HG03025 (cell line): ENCODE results near the gene NOG.

ENCODE experiments used
- ATAC-seq: cut with Tn5 transposase; IDR thresholded peaks from one replicate; pipeline ENCODE4 v1.9.1; 2021; ENCODE audit warnings: mild to moderate bottlenecking, moderate library complexity; ENCODE audit not compliant: unreplicated experiment, low FRiP score

The NOG gene

GRCh38 chr17:56596691-56597494, 3.4 kb downstream of the NOG start:
- no peak for ATAC-seq

- no peak for ATAC-seq
These were observed 4.0 kb downstream of the NOG start for GRCh38 chr17:56597495-56597990.

- no peak for ATAC-seq
These were observed 5.0 kb downstream of the NOG start for GRCh38 chr17:56598466-56598865.

GRCh38 chr17:56599088-56599487, 5.6 kb downstream of the NOG start:
- ATAC-seq: no peak

GRCh38 chr17:56599566-56599965, 6.1 kb downstream of the NOG start:
- no peak for ATAC-seq

GRCh38 chr17:56600256-56600655, 6.8 kb downstream of the NOG start:
- ATAC-seq: no peak

- ATAC-seq: no peak
These were observed 8.1 kb downstream of the NOG start for GRCh38 chr17:56601591-56601990.

GRCh38 chr17:56602292-56603130, 9.0 kb downstream of the NOG start:
- no peak for ATAC-seq

GRCh38 chr17:56603486-56604238, 10.2 kb downstream of the NOG start:
- ATAC-seq: no peak

- ATAC-seq: no peak
These were observed 11.3 kb downstream of the NOG start for GRCh38 chr17:56604691-56605290.

GRCh38 chr17:56608944-56609343, 15.4 kb downstream of the NOG start:
- ATAC-seq: no peak

- no peak for ATAC-seq
These were observed 16.8 kb downstream of the NOG start for GRCh38 chr17:56610321-56610720.

GRCh38 chr17:56613131-56613530, 19.6 kb downstream of the NOG start:
- no peak for ATAC-seq

- ATAC-seq: no peak
These were observed 21.0 kb downstream of the NOG start for GRCh38 chr17:56614522-56614921.

GRCh38 chr17:56616239-56616638, 22.7 kb downstream of the NOG start:
- no peak for ATAC-seq

- ATAC-seq: no peak
These were observed 29.9 kb downstream of the NOG start for GRCh38 chr17:56623383-56623782.

- no peak for ATAC-seq
These were observed 30.8 kb downstream of the NOG start for GRCh38 chr17:56624309-56624708.

GRCh38 chr17:56624912-56625311, 31.4 kb downstream of the NOG start:
- ATAC-seq: no peak

GRCh38 chr17:56629531-56630075, 36.1 kb downstream of the NOG start:
- ATAC-seq: no peak

GRCh38 chr17:56630202-56630601, 36.7 kb downstream of the NOG start:
- ATAC-seq: no peak
